ENCODE measurements around the gene CISTR.
"Not testable (repeated sequence)": the region's sequence is repeated elsewhere in the genome, so short reads cannot be mapped to it uniquely, and the experiment has no call there.

The CISTR gene

DNA sequence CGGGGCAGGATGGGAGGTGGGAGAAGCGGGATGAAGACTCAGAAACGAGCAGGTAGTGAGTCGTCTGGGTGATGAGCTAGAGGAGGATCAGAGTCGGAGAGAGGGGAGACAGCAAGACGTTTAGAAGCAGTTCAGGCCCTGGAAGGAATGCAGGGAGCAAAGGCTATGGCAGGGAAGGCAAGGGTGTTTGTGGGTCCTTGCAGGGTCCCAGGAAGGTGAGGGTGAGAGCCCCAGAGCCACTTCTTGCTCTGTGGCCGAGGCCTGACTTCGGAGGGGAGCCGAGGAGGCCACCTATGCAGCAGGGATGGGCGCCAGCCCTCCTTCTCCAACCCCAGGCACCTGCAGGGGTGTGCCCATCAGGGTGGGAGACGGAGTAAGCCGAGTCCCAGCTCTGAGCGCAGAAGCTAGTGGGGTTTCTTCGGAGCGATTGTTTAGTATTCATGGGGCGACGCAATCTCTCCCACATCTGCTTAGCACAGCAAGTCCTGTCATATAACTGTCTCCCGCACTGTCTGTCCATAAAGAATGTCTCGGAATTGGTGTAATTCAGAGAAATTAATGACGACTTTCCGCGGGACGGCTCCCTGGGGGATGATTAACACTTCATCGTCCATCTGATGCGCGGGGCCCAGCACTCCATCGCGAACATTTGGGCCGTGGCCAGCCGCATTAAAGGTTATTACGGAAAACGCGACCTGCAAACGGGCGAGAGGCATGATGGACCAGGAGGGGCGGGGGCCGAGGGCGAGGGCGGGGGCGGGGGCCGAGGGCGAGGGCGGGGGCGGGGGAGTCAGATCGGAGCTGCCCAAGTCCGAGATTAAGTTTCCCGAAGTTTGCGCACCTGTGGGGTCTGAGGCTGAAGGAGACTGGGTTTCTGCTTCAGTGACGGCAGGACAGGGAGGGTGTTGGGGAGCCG, 12.3 kb downstream of the CISTR start:
- no peak for DNase-seq

DNA sequence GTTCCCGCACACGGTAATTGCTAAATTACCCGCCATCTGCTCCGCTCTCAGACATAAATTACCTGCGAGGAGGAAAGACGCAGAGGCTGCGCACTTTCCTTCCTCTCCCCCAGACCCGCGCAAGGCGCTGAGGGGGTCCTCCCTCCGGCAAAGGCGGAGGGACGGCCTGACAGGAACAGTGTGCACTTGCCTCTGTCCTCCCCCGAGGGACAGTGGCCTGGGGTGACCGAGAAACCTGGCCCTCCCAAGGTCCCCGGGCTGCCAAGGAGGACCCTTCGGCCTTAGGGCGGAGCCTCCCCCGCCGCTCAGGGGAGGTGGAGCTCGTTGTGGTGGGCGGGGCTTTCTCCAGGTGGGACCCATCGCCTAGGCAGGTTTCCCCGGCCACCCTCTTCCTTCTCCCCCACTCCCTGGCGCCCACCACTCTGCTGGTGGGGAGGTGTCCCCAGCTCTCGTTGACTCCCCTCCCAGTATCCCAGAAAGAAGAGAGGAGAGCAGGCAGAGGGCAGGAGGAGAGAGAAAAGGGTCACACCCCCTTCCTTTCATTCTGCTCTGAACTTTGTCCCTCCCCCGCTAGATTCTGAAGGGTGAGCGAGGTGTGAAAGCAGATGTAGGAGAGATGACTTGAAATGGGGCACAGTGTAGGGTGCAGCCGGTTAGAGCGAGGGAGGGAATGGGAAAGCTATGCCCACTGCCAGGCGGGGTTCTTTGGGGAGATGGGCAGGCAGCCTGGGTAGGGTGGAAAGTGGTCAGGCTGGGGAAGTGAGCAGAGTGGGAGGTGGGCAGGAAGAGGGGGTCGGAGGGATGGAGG, 13.2 kb downstream of the CISTR start:
- DNase-seq, result peak; percentile 61

DNA sequence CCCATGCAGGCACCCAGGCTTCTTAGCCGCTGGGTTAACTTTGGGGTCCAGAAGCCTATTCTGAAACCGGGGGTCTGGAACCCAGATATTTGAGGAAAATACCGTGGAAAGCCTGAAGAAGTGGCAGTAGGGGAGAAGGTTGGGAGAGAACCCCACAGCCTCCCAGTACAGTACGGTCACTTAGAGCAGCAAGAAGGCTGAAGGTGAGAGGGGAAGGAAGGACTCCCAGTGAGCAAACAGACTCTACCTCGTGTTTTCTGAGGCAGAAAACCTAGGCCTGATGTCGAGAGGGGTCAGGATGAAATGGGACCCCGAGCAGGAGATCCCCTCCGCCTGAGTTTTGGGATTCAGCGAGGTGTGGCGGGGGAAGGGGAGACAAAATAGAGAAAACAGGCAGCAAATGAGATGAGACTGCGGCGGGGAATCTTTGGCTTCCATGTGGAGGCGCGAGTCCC, 13.8 kb downstream of the CISTR start:
- DNase-seq, result no peak

DNA sequence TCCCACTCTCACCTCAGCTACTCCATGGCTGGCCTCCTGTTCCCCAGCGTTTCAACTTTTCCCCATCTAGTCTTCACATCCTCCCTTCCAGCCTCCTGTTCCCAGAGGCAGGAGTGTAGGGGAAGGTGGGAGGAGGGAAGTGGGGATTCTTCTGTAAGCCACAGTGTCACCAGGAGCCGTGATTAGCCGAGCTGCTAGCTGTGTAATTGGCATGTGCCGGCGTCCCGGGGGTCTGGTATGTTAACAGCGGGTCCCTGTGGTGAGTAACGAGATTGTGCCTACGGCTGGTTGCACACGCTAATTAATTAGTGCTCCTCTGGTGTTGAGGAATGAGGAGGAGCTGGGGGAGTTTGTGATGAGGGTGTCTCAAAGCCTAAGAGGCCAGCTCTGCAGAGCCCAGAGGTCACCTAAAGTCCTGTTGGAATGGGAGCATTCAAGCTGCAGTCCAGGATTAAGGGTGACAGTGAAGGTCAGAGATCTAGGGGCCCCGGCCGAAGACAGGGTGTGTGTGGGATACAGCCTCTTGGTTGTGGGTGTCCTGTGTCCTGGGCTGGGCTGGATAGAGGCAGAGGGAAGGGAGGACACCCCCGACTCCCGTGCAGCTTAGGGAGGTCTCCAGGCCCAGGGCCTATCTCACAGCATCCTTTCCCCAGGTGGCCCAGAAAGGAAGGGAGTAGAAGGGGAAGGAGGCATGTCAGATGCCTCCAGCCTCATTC, 14.5 kb downstream of the CISTR start:
- DNase-seq, result no peak

DNA sequence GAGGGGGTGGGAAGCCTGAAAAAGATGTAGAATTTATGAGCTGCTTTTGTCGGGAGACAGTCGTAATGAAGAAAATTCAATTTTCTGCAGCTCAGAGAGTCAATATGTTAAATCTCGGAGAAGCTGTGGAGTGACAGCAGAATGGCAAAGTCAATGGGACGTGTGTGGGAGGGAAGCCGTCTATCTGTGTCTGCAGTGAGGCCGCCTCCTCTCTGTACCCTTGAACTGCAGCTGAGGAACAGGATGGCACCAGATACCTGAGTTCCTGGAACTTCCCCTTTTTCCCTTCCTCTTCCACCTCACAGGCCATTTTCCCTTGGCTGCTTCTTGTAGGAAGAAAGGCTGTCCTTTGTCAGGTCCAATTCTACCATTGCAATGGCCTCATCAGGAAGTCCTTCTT, 15.2 kb downstream of the CISTR start:
- no peak for DNase-seq

DNA sequence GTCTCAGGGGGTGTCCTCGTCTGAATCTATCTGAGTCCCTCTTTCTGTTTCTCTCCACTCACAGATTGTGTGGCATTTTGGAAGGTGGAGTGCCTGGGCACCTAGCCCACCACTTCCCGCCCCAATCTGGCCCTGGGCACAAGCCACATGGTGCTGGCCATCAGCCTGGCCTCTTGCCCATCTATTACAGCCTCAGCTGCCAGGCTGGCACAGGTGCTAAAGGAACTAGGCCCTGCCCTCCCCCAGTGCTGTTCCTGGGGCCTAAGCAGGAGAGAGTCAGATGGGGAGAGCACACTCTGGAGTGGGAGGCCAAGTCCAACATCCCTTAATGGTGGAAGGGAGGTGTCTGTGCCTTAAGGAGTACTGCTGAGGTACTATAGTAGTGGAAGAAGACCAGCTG, 16.2 kb downstream of the CISTR start:
- no peak for DNase-seq

DNA sequence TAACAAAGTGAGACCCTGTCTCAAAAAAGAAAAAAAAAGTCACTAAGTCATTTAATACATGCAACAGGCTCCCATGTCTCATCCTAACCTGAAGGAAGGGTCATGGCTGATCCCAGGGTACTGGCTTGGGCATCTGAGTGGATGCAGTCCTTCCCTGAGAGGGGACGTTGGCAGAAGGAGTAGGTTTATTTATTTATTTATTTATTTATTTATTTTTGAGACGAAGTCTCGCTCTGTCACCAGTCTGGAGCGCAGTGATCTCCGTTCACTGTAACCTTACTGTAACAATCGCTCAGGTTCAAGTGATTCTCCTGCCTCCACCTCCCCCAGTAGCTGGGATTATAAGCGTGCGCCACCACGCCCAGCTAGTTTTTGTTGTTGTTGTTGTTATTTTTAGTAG, 17.4 kb downstream of the CISTR start:
- DNase-seq, result no peak

DNA sequence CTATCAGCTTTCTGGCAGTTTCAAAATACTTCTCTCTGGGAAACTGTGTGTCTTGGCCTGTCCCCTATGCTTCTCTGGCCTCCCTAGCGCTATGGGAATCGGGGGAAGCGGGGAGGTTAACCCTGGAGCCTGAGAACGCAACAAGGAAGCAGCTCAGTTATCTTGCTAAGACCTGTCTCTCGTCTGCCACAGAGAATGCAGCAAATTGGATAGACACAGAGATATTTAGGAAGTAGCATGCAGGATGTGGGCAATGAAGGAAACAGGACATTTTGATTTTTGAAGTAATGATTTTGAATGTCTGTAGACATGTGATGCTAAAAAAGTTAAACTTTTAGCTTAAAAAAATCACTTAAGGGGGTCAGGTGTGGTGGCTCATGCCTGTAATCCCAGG, 18.0 kb downstream of the CISTR start:
- no peak for DNase-seq

DNA sequence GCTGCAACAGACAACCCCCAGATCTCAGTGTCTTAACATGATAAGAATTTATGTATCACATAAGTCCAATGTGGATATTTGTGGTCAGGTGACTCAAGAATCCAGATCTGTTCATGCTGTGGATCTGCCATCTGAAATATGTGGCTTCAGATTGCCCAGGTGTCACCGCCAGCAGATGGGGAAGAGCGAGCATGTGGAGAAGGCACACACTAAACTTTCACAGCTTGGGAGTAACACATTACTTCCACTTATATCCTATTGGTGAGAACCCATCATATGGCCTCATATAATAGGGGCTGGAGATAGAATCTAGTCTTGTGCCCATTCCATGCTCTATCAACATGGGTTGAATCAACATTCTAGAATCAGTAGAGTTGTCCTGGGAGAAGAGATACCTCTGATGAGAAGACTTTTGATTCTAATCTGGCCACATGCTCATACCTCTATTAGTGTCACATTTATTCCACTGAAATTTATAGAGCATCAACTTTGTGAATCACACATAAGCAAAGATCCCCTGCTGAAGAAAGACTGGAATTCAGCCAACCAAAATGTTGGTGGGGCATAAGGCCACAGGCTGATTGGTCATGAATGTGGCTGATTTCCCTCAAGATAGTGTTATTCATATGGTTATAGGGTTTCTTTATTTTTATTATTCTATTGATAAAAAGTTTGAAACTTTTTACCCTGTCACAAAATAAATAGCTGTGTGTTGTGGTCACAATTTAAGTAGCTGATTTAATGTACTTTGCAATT, 18.6 kb downstream of the CISTR start:
- no peak for DNase-seq

DNA sequence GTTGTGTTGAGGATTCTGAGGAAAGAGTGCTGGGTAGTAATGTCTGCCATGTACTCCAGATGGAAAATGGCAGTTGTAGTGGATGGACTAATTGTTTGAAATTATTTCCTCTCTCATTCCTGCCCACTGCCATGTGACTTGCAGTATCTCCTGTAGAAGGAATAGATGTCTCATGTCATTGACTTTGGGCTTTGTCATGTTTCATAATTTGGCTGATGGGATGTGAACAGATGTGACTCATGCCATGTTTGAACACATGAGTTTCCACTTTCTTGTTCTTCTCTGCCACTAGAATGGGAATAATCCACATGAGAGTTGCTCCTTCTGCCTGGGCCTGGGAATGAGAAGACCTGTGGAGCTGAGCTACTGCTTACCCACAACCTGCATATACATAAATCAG, 22.1 kb downstream of the CISTR start:
- no peak for DNase-seq

DNA sequence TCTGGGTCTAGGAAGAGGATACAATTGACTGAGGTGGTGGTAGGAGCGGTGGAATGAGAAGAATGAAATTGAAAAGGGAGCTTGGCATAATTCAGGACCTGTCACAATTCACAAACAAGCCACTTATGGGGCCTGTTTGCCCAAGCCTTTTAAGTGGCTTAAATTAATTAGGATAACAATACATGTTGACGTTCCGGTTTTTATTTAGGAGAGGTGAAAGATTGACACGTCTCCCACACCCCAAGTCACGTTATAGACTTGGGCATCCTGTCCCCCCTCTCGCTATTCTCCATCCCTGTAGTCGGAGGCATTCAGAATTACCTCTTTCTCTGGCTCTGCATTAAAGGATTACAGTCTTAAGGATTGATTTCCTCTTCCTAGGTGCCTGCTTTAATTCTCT, 23.6 kb downstream of the CISTR start:
- no peak for DNase-seq

DNA sequence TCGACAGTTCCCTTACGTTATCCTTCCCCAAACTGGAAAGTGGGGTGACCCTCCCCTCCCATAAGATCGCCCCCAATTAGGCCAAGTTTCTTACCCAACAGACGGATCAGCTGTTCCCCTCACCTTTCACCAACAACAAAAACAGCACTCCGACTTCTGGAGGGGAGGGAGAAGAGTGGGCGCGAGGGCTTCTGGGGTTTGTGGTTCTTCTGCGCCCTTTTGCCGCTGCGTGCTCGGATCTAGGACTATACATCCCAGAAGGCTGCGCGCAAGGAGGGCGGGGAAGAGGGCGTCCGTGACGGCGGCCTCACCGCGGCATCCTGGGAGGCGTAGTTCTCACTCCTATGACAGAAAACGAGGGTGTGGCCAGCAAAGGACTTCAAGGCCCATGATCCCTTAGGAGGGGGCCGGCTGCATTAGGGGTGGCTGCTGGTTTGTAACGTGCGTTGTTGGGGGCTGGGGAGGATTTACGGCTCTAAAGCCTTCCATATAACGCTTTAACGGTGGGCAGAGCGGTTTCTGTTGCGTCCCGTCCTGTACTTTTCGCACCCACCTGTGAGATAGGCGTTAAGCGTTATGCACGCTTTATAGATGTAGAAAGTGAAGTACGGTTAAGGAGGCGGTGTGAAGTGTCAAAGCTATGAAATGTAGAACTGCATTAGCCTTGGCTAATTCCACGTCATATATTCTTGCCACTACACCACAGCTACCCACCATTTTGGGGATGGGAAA, 24.3 kb downstream of the CISTR start, which contains the start of gene CALCOCO1:
TSS of gene CALCOCO1 (minus strand) at position 143 of the 732 bp plus-strand sequence. CDS start 2,210 bp downstream, outside the sequence.
- peak; percentile 98 for DNase-seq

DNA sequence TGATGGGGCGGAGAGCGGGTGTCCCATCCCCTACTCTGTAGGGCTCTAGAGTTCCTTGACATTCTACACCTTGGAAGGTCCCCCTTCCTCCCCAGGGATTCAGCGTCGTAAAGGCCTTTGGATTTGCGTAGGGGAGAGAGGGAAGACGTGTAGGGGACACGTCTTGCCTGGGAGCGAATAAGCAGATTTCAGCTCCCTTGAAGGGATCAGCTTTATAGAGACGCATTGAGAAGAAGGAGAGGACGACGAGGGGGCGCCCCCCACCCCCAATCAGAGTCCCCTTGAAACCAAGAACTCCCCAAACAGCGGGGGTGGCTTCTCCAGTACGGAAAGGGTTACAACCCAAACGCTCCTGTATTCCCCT, 24.9 kb downstream of the CISTR start:
- no peak for DNase-seq

DNA sequence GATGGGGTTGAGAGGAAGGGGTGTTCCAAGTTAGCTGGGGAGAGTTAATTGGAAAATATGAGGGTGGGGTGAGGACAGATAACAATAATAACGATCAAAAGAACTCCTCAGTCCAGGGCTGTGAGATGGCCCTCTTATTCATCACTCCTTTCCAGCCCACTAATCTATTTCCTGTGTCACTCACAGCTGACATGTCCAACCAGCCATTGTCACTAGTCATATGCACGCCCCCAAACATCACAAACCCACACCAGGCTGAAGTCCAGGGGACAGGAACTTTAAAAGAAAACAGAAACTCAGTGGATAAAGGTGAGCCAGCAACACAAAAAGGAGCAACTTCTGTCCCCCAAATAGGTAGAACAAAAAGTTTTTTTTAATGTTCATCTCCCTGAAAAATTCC, 25.4 kb downstream of the CISTR start:
- no peak for DNase-seq

DNA sequence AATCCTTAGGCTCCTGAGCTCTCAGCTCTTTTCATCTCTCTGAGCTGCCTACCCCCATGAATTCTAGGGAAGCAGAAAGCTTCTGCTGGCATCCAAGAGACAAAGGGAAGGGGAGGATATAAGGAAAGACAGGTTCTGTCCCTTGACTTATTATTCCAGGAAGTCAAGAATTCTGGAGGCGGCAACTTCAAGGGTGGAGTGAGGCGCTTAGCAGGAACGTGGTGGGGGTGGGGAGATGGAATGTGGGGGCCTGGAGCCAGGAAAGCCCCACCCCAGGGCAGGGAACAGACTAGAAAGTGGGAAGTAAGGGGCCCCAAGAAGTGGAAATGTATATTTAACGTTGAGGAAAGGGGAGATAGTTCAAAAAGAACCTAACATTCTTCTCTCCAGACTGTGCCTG, 26.0 kb downstream of the CISTR start:
- no peak for DNase-seq

DNA sequence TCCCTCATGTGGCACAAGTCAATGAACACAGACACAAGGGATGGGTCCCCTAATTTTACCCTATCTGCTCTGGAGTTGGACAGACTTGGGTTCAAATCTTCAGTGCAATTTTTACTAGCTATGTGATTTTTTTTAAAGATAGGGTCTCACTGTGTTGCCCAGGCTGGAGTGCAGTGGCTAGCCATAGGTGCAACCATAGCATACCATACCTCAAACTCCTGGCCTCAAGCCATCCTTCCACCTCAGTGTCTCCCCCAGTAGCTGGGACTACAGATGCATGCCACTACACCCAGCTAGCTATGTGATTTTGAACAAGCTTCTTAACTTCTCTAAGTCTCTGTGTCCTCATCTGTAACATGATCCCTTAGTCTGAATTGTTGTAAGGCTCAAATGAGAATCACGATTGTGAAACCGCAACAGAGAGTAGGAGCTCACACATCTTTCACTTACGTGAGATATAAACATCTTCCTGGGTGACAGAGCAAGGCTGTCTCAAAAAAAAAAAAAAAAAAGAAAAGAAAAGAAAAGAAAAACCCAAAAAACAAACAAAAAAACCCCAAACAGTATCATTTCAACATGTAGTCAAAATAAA, 29.2 kb downstream of the CISTR start:
- no peak for DNase-seq

DNA sequence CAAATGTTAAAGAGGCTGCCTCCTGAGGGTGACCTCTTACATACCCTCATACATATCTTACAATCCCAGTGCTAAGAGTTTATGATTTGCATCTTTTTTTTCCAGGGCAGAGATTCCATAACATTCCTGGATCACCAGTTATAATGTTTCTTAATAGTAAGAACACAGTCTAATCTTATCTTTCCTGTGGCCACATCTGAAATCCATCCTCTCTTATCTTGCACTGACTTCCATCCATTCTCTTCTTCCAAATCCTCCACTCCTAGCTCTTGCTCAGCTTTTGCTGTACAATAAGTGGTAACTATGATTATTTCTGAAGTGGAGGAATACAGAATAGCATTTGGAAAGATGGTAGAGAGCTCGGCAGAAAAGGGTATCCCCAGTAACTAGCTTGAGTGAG, 30.8 kb downstream of the CISTR start:
- no peak for DNase-seq

DNA sequence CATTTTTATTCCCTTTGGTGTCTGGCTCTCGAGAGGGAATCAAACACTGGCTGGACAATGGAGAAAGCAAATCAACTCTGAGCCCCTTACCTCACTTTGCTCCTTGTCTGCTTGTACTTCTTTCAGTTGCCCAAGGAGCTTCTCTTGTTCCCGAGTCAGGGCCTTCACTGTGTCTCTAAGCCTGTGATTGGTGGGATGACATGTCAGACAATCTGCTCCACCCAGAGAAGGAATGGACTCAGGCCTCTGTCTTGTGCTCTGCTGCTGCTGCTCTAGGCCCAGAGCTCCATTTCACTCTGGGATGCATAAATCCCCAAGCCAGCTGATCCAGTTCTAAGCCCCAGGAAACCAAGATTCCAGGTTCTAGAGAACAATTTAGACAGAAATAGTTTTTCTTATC, 32.1 kb downstream of the CISTR start:
- no peak for DNase-seq

DNA sequence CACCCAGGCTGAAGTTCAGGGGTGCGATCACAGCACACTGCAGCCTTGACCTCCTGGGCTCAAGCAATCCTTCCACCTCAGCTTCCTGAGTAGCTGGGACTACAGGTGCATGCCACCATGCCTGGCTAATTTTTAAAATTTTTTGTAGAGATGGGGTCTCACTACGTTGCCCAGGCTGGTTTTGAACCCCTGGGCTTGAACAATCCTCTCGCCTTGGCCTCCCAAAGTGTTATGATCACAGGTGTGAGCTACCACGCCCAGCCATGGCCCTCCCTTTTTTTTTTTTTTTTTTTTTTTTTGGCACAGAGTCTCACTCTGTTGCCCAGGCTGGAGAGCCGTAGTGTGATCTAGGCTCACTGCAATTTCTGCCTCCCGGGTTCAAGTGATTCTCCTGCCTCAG, 33.2 kb downstream of the CISTR start:
- DNase-seq, result not testable (repeated sequence)

DNA sequence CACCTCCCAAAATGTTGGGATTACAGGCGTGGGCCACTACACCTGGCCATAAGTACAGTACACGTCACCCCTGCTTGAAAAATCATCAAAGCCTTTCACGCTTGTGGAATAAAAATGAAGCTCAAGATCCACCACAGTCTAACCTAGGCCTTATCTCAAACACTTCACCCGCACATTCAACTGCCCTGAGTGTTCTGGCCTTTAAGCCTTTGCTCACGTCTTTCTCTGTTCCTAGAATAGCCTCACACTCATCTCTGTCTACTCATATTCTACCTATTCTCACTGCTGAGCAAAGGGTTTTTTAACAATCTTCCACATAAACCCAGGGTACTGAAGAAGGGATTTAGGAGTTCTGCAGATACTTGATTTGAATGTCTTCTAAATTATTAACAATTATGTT, 34.5 kb downstream of the CISTR start:
- no peak for DNase-seq

DNA sequence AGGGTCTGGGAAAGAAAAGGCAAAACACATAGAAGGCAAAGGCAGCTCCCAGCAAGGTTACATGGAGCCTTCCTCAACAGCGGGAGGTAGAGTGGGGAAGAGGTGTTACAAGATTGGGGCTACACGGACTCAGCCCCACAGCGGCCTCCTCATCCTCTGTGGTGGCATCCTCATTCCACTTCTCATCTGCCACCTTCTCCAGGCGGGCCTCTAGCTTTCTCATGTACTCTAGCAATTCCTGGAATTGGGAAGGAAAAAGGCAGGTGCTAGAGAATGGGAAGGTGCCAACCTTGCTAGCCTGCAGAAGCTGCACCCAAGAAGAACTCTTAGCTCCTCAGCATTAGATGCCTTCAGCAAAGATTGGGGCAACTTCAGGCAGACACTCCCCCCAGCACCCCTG, 37.8 kb downstream of the CISTR start:
- DNase-seq, result no peak

All from stimulated activated CD4-positive, alpha-beta T cell treated with anti-CD3 and anti-CD28 coated beads, Interleukin-15, amount 100 ng/mL, for 24 hours (primary cell).